GM12875 (cell line): ENCODE results near the gene COLEC12.

Experiments
- H3K4me3 ChIP-seq: one replicate; pipeline ENCODE4 v1.5.1; 2011; ENCODE audit warnings: low read depth, low read length, control low read depth
- CTCF ChIP-seq: IDR thresholded peaks from 2 replicates; pipeline ENCODE4 v1.5.1; 2011; ENCODE audit warnings: low read depth, mild to moderate bottlenecking, control low read depth, inconsistent platforms, low read length, moderate library complexity, borderline replicate concordance; ENCODE audit not compliant: insufficient read depth

The COLEC12 gene

GRCh38 chr18:395456-396250 is 104.8 kb downstream of the COLEC12 start:
- no peak overlapping the region for H3K4me3 ChIP-seq
- TF ChIP-seq CTCF = no peak

GRCh38 chr18:394987-395362 is 105.5 kb downstream of the COLEC12 start:
- TF ChIP-seq CTCF = no peak
- H3K4me3 ChIP-seq = no peak overlapping the region

GRCh38 chr18:394262-394986 is 106.1 kb downstream of the COLEC12 start:
- TF ChIP-seq CTCF = no peak
- no peak overlapping the region for H3K4me3 ChIP-seq

GRCh38 chr18:393574-393957 is 106.9 kb downstream of the COLEC12 start:
- no peak overlapping the region for H3K4me3 ChIP-seq
- TF ChIP-seq CTCF = no peak

- TF ChIP-seq CTCF = no peak
- no peak overlapping the region for H3K4me3 ChIP-seq
These were observed 107.5 kb downstream of the COLEC12 start for GRCh38 chr18:392928-393573.

GRCh38 chr18:390741-391478 is 109.6 kb downstream of the COLEC12 start:
- no peak overlapping the region for H3K4me3 ChIP-seq
- no peak for TF ChIP-seq CTCF
